K562 (cell line): ENCODE results near the gene TNNT1. TPM values are rescaled to one million over a fixed set of nuclear protein-coding genes. Genes with fewer than 3 reads are reported as not detected.

Experiments
- ATAC-seq: fragments of 200-7000 bp; cut with Tn5 transposase; 3 replicates; pipeline ENCODE4 v1.9.1; 2020; ENCODE audit warnings: moderate library complexity
- BruUV-seq: library from RNA; stranded (reverse); fragments of 400-500 nt; replicated peaks from 2 replicates; lab custom pipeline; 2021; lab: Mats Ljungman, UMichigan
- CTCF ChIA-PET: fragments of 300-600 bp; formaldehyde crosslinking; extraction: SDS; loops from one replicate; lab custom pipeline; 2021; ENCODE audit warnings: low intra/inter-chr PET ratio; lab: Yijun Ruan, JAX
- POLR2A ChIA-PET: fragments of 300-600, 350-650 bp; sonication (Branson Sonifier 250); formaldehyde crosslinking; extraction: SDS; loops from one replicate; lab custom pipeline; 2021; ENCODE audit warnings: antibody characterized with exemption, inconsistent platforms; lab: Yijun Ruan, JAX
- DNase-seq, 4 experiments: peaks; one replicate each; pipeline versions ENCODE4 v3.0.0 to v3.0.0-alpha.2; 2011 to 2018; ENCODE audit warnings: low spot score in 3 of 4, mixed read lengths in 3 of 4; ENCODE audit errors: extremely low read depth in 1 of 4
- FAIRE-seq: peaks from 2 replicates; lab custom pipeline; 2011; peaks lifted over from hg19 to GRCh38; lab: Jason Lieb, UNC
- H2AFZ ChIP-seq: 2 replicates; pipeline ENCODE4 v1.6.0; 2011; ENCODE audit warnings: low read depth, low read length, control low read depth, inconsistent platforms
- H3K27ac ChIP-seq: fragments of 200-600 bp; 3 replicates; pipeline ENCODE4 v1.8.0; 2011; ENCODE audit warnings: low read depth, mild to moderate bottlenecking, control low read depth, inconsistent platforms, low read length, moderate library complexity, mixed read lengths; ENCODE audit errors: extremely low read depth
- H3K27me3 ChIP-seq, 2 experiments: fragments of 300-600 bp in 1 of 2; 2 replicates in 1 of 2; 3 replicates in 1 of 2; pipeline versions ENCODE4 v1.6.0 to v1.8.0; 2011; ENCODE audit warnings: inconsistent platforms in 2 of 2, low read length in 2 of 2, mild to moderate bottlenecking in 1 of 2, mixed read lengths in 1 of 2, moderate library complexity in 1 of 2; ENCODE audit not compliant: control insufficient read depth in 2 of 2, insufficient read depth in 2 of 2
- H3K36me3 ChIP-seq: fragments of 300-600 bp; 3 replicates; pipeline ENCODE4 v1.8.0; 2011; ENCODE audit warnings: mild to moderate bottlenecking, low read length, inconsistent platforms; ENCODE audit not compliant: control insufficient read depth, insufficient read depth
- H3K4me1 ChIP-seq, 2 experiments: fragments of 200-600 bp in 1 of 2; replicated peaks in 1 of 2; 2 replicates in 1 of 2; 3 replicates in 1 of 2; pipeline versions ENCODE4 v1.5.1 to v1.8.0; 2011; ENCODE audit warnings: inconsistent platforms in 2 of 2, low read length in 2 of 2, mild to moderate bottlenecking in 1 of 2, mixed read lengths in 1 of 2, moderate library complexity in 1 of 2; ENCODE audit not compliant: control insufficient read depth in 2 of 2, insufficient read depth in 2 of 2
- H3K4me2 ChIP-seq: 2 replicates; pipeline ENCODE4 v1.6.1; 2011; ENCODE audit warnings: low read length, control low read depth, inconsistent platforms, mixed read lengths; ENCODE audit not compliant: insufficient read depth
- H3K4me3 ChIP-seq: fragments of 200-600 bp; sonication (generic), shearing (Covaris generic); 2 replicates; pipeline ENCODE4 v1.5.1; 2016; ENCODE audit warnings: control low read depth, inconsistent platforms
- H3K79me2 ChIP-seq: fragments of 200-600 bp; 3 replicates; pipeline ENCODE4 v1.8.0; 2011; ENCODE audit warnings: low read length, inconsistent platforms; ENCODE audit not compliant: control insufficient read depth, insufficient read depth
- H3K9ac ChIP-seq, 2 experiments: 2 replicates each; pipeline versions ENCODE4 v1.6.0 to v1.6.1; 2011; ENCODE audit warnings: low read depth in 2 of 2, low read length in 2 of 2, control low read depth in 1 of 2, inconsistent platforms in 1 of 2, mild to moderate bottlenecking in 1 of 2, mixed read lengths in 1 of 2; ENCODE audit not compliant: insufficient read depth in 1 of 2
- H3K9me1 ChIP-seq: one replicate; pipeline ENCODE4 v1.6.0; 2011; ENCODE audit warnings: inconsistent platforms, mild to moderate bottlenecking, low read length, moderate library complexity; ENCODE audit not compliant: control insufficient read depth, insufficient read depth
- H3K9me3 ChIP-seq: replicated peaks from 2 replicates; pipeline ENCODE4 v1.5.1; 2011; ENCODE audit warnings: low read depth, low read length, inconsistent platforms; ENCODE audit not compliant: control insufficient read depth, insufficient read depth
- H4K20me1 ChIP-seq: replicated peaks from 2 replicates; pipeline ENCODE4 v1.6.1; 2011; ENCODE audit warnings: low read length, inconsistent platforms, mixed read lengths; ENCODE audit not compliant: control insufficient read depth, insufficient read depth
- BACH1 ChIP-seq: fragments of 200-800 bp; sonication (Bioruptor generic); IDR thresholded peaks from 2 replicates; pipeline ENCODE4 v1.6.1; 2016; ENCODE audit warnings: missing genetic modification characterization, missing compliant biosample characterization
- CEBPB ChIP-seq: fragments of 450-650 bp; IDR thresholded peaks from 2 replicates; pipeline ENCODE4 v1.6.1; 2016; ENCODE audit warnings: missing genetic modification characterization, missing compliant biosample characterization
- EP300 ChIP-seq: IDR thresholded peaks from 2 replicates; pipeline ENCODE4 v1.6.1; 2012; ENCODE audit warnings: low read length, improper control_type of control experiment
- RAD21 ChIP-seq, 2 experiments: fragments of 250-450 bp in 1 of 2; fragments of 450-650 bp in 1 of 2; sonication (Bioruptor Pico) in 1 of 2; formaldehyde crosslinking in 1 of 2; IDR thresholded peaks in 1 of 2; conservative IDR thresholded peaks in 1 of 2; 2 replicates each; pipeline versions ENCODE4 v1.4.0 to v1.8.0; 2020 to 2022; ENCODE audit warnings: mild to moderate bottlenecking in 2 of 2, moderate library complexity in 1 of 2
- SMC3 ChIP-seq: conservative IDR thresholded peaks from 2 replicates; pipeline ENCODE4 v1.6.1; 2011; ENCODE audit warnings: low read depth, low read length, improper control_type of control experiment; ENCODE audit not compliant: insufficient read depth
- STAG1 ChIP-seq: sonication (generic); formaldehyde crosslinking; IDR thresholded peaks from 2 replicates; pipeline ENCODE4 v1.5.0; 2020; ENCODE audit warnings: missing genetic modification reagents, borderline replicate concordance
- ZBTB49 ChIP-seq: sonication (generic); formaldehyde crosslinking; IDR thresholded peaks from 2 replicates; pipeline ENCODE4 v1.8.0; 2022; ENCODE audit warnings: missing genetic modification reagents, mild to moderate bottlenecking, borderline replicate concordance
- ZBTB7A ChIP-seq: IDR thresholded peaks from 2 replicates; pipeline ENCODE4 v1.6.1; 2011; ENCODE audit warnings: low read depth, mild to moderate bottlenecking, low read length, moderate library complexity, borderline replicate concordance; ENCODE audit not compliant: control insufficient read depth
- ZNF668 ChIP-seq: fragments of 250-450 bp; sonication (Bioruptor Pico); IDR thresholded peaks from 2 replicates; pipeline ENCODE4 v1.8.0; 2022; ENCODE audit warnings: mild to moderate bottlenecking, inconsistent platforms
- WGBS: fragments of 100-300 bp; shearing (Covaris generic); methylation state at CpG from one replicate; pipeline ENCODE4 v1.1.6; 2016; ENCODE audit warnings: low coverage, mixed read lengths; ENCODE audit not compliant: insufficient coverage; ENCODE audit errors: missing lambda C conversion rate; 5-methylcytosine and 5-hydroxymethylcytosine counted together
- in situ Hi-C: fragments of 300-500 bp; cut with MboI; formaldehyde crosslinking; loops from 4 replicates; pipeline ENCODE4 v1.15.0; 2018; ENCODE audit warnings: inconsistent platforms, mixed read lengths
- intact Hi-C: fragments of 100-400 bp; cut with micrococcal nuclease; formaldehyde crosslinking; loops from 2 replicates; pipeline ENCODE4 v1.14.2; 2022
- polyA plus RNA-seq, 8 experiments: library from polyadenylated mRNA; depleted of rRNA in 4 of 8; stranded (reverse) in 5 of 8; unstranded in 3 of 8; fragments of >200 nt; fragmentation: Nextera tagmentation in 2 of 8; fragmentation: Illumina TruSeq in 1 of 8; extraction: Ambion mirVana in 2 of 8; extraction: Trizol in 1 of 8; gene quantifications; 2 replicates each; pipeline versions ENCODE4 v1.2.1 to v1.2.3, GENCODE V29; 2011 to 2014; ENCODE audit warnings: inconsistent platforms in 1 of 8, missing spikeins in 1 of 8
- total RNA-seq, 7 experiments: library from RNA; depleted of rRNA in 6 of 7; stranded (reverse); fragments of >200 nt in 6 of 7; fragmentation: Illumina TruSeq in 2 of 7; extraction: Trizol in 2 of 7; gene quantifications; 2 replicates each; pipeline versions ENCODE4 v1.2.1 to v1.2.3, GENCODE V29; 2011 to 2021; ENCODE audit warnings: low replicate concordance in 1 of 7
- TF ChIP-seq, protein P1 (sequence below), 3 experiments: IDR thresholded peaks in 2 of 3; conservative IDR thresholded peaks in 1 of 3; 2 replicates each; pipeline ENCODE4 v1.5.1; 2011 to 2012; ENCODE audit warnings: low read length in 3 of 3, mild to moderate bottlenecking in 3 of 3, control low read depth in 2 of 3, improper control_type of control experiment in 1 of 3, inconsistent platforms in 1 of 3, low read depth in 1 of 3, mixed read lengths in 1 of 3, moderate library complexity in 1 of 3; ENCODE audit not compliant: insufficient read depth in 2 of 3

Gene TNNT1
- total and polyA plus RNA-seq, 9 of the 15 experiments (the other 6 are each of a cell fraction or from before 2014, with no cell fraction given): 31.8 to 390 (median 227) TPM

DNA sequence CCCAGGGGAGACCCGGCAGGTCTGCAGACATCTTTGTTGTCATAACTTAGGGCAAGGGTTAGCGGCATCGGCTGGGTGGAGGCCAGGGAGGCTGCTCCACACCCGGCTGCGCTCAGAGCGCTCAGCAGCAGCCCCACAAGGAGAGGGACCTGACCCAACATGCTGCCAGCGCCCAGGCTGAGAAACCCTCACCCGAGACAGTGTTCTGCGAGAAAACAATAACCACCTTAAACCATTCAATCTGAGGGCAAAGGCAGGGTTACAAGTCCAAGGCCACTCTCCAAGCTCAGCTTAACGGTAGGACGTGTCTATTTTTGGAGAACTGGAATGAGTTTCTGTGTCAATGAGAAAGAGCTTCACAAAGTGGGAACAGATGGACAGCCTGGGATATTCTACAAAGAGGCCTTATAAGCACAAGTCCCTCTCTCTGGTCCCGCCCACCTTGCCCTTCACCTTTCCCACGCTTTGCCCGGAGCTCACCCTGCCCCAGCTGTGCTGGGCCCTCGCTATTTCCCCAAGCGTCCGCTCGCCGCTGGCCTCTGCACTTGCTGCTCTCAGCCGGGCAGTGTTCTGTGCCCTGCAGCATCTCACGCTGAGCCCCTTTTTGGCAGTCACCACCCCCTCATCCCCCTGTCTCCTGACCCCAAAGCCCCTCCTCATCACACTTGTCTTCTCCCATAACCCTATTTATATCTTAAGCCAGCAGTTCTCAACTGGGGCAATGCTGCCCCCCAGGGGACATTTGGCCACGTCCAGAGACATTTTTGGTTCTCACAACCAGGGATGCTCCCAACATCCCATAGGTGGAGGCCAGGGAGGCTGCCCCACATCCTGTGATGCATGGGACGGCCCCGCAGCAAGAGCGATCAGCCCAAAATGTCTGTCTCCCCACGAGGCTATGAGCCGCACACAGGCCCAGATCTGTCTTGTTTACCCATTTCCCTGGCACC, 49.2 kb downstream of the TNNT1 start:
- TF ChIP-seq EP300 (no peak), BACH1 (tag) (no peak), ZBTB7A (0 out of 2 replicates have a peak, but pooled peaks have one; percentile 19), STAG1 (CRISPR knock-in tag) (peak; percentile 38; the same call in 1 of the 2 replicates), ZBTB49 (CRISPR knock-in tag) (no peak), ZNF668 (CRISPR knock-in tag) (no peak), CEBPB (tag) (no peak), RAD21 (CRISPR knock-in tag; conservative IDR thresholded peaks at IDR 0.05 in 1 of 2, IDR thresholded peaks at IDR 0.05 in 1 of 2) (peak in 1 of 2 experiments; percentile 35; a peak in 1 of 4 replicates), SMC3 (0 out of 2 replicates have a peak, but pooled peaks have one; percentile 23)
- TF ChIP-seq, protein P1, sequence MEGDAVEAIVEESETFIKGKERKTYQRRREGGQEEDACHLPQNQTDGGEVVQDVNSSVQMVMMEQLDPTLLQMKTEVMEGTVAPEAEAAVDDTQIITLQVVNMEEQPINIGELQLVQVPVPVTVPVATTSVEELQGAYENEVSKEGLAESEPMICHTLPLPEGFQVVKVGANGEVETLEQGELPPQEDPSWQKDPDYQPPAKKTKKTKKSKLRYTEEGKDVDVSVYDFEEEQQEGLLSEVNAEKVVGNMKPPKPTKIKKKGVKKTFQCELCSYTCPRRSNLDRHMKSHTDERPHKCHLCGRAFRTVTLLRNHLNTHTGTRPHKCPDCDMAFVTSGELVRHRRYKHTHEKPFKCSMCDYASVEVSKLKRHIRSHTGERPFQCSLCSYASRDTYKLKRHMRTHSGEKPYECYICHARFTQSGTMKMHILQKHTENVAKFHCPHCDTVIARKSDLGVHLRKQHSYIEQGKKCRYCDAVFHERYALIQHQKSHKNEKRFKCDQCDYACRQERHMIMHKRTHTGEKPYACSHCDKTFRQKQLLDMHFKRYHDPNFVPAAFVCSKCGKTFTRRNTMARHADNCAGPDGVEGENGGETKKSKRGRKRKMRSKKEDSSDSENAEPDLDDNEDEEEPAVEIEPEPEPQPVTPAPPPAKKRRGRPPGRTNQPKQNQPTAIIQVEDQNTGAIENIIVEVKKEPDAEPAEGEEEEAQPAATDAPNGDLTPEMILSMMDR (IDR thresholded peaks at IDR 0.05 in 2 of 3, conservative IDR thresholded peaks at IDR 0.05 in 1 of 3; ENCODE audit: insufficient read depth in 2 of 3, low read depth in 1 of 3, low read length in 3 of 3): peak; percentile 31 to 52 (median 49); a peak in 4 of 6 replicates
- Histone ChIP-seq H3K9ac (peak overlapping the region in 1 of 2 experiments; percentile 68; a peak in 2 of 4 replicates), H3K27me3 (no peaks in the 10 kb centered on the region), H3K4me3 (no peak overlapping the region), H4K20me1 (no peaks in the 10 kb centered on the region), H3K4me1 (peaks cover 0 to 47% of the 10 kb centered on the region in 2 experiments; a peak in 2 of 5 replicates), H2AFZ (no peak overlapping the region), H3K79me2 (peaks cover 2% of the 10 kb centered on the region; the same call in 2 of the 3 replicates), H3K27ac (no peak overlapping the region), H3K9me3 (no peaks in the 10 kb centered on the region), H3K36me3 (peaks cover 68% of the 10 kb centered on the region), H3K4me2 (no peak overlapping the region), H3K9me1 (peaks cover 3% of the 10 kb centered on the region)
- 85% methylated on average over 19 of the region's 27 CpGs for WGBS
- ChIA-PET CTCF (interaction anchor here (0.7 to 1.2 kb wide), 2 partner anchors 426 to 618 kb away, joined by 3 read pairs; no protein-coding TSS in a partner anchor), POLR2A (interaction anchor here (0.6 to 1.1 kb wide), 3 partner anchors 11 to 564 kb away, joined by 3 read pairs; no protein-coding TSS in a partner anchor)
- in situ Hi-C loops: no loop called here
- intact Hi-C loops: no loop called here
- DNase-seq (peak in 2 of 4 experiments; percentile 15 to 47), ATAC-seq (peak; percentile 58), FAIRE-seq (no peak)
- BruUV-seq: no TSS peak
